NCI-H146 treated with DMSO at 0.1 percent for 48 hours (cell line): ENCODE data around the gene ATP11A.

Experiments
- DNase-seq: peaks from one replicate; lab custom pipeline; 2025; ENCODE audit not compliant: unreplicated experiment; lab: John Stamatoyannopoulos, UW

Gene ATP11A

DNA sequence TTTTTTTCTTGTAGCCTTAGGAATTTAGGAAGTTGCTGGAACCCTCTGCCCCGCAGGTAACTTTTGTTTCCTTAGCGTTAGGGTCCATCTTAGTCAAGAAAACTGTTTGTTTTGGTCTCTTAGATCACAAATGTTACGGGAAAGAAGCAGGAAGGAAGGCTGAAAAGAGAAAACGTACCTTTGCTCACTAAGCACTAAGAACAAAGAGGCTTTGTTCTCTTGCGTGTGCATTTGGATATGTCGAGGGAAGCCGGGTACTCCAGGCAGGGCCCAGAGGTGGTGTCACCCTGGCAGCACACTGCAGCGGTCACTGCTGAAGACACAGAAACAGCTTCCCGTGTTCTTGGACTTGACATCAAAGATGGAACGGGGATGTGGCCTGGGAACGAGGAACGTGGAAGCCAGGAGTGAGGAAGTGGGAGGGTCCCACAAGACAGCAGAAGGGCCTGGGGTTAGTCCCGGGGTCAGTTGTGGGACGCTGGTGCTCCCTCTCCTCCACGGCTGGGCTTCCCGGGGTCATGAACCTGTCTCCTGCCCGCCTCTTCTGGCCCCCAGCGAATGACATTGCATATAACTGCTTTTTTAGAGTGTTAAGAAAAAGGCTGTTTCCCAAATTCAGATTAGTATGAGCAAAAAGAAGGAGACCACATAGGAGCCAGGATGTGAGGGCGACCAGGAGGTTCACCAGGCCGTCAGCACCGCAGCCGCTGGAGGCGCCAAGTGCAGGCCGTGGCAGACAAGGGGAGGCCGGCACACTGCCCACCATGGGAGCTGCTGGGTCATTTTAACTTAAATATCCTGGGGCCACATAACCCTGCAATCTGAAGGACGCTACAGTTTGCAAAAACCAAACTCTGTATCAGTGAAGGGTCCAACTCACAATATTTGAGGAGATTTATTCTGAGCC lies 31.6 kb downstream of the ATP11A start:
- no peak for DNase-seq

DNA sequence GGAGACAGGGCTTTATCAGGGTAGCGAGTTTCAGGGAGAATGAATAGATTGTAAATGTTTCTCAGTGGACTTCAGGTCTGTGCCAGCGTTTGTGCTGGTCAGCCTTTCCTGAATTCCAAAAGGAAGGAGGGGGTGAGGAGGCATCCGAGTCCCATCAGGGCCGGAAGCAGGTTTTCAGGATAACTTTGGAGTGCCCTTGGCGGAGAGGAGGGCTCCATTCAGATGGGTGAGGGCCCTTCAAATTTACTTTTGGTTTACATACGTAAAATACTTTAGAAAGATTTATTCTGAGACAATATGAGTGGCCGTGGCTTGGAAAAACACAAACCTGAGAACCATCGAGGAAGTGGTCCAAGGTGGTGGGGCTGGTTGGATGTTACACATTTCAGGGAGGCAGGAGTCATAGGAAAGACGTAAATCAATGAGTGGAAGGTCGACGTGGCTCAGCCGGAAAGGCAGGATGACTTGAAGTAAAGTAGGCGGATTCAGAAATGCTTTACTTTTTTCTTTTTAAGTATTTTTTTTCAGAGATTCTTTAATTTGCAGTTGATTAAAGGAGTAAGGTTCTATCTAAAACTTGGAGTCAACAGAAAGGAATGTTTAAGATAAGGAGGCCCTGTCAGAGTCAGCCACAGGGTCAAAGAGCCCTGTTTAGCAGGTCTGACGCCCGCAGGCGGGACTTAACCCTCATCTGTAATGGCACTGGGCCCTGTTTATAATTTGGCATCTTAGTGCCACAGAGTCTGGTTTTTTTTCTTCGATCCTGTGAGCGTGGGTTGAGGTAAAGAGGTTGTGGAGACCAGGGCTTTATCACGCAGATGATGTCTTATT lies 32.8 kb downstream of the ATP11A start:
- DNase-seq = no peak

DNA sequence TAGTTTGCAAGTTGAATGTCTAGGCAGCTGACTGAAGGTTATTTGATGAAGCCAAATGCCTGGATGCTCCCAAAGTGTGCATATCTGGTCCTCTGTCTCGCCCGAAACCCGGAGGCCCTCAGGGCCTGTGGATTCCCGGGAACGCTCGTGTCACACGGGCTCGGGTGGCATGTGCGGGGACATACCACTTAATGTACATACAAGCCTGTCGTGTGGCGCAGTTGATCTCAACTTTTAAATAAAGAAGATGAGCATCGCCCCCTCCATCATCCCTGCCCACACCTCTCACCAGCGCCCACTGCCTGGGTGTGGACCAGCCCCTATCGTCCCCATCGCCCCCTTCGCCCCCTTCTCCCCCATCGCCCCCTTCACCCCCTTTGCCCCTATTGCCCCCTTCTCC lies 33.9 kb downstream of the ATP11A start:
- no peak for DNase-seq

DNA sequence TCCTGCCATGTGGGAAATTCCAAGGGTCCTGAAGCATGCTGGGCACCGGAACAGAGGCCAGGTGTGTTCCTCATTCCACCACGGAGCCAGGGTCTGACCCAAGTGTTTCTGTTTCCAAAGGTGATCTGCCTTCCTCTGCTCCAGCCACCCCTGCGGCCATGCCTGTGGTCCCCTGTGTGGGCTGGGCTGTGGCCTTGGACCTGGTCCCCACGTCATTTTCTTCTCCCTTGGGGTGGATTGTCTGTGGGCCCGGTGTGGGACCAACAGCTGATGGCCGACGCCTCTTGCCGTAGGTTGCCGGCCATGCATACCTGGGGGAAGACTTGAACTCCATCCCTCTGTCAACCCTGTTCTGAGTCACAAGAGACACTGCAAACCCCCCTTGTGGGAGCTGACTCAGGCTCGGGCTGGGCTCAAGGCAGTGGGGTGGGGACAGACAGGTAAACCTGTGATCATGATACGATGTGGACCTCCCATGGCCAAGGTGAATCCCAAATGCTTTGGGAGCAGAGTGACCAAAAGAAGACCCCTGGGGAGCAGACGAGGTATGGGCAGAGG lies 35.0 kb downstream of the ATP11A start:
- no peak for DNase-seq

DNA sequence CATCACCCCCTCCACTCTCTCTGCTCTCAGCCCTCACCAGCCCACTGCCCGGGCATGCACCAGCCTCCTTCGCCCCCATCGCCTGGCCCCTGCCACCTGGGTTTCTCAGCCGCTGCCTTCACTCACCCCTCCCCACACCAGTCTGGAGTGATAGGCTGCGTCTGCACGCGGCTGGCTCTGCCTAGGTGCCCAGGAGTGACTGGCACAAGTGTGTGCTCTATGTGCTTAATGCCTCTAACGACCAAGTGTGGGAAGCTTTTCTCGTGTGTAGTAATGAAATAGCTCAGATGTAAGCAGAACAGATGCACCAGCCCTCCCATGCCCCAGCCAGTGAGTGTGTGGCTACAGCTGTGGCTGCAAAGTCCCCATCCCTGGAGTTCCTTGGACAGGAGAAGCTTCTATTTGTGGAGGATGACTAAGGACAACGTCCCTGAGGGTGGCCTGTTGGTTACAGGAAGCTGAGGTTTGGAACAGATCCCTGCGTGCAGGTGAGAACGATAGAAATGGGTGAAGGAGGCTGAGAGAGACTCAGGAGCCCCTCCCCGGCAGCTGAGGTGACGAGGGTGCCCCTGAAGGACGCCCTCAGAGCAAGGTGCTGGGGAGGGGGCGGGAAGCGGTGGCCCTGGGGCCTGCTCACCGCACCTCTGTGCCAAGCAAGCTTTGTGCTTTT lies 35.6 kb downstream of the ATP11A start:
- DNase-seq = peak; percentile 65

DNA sequence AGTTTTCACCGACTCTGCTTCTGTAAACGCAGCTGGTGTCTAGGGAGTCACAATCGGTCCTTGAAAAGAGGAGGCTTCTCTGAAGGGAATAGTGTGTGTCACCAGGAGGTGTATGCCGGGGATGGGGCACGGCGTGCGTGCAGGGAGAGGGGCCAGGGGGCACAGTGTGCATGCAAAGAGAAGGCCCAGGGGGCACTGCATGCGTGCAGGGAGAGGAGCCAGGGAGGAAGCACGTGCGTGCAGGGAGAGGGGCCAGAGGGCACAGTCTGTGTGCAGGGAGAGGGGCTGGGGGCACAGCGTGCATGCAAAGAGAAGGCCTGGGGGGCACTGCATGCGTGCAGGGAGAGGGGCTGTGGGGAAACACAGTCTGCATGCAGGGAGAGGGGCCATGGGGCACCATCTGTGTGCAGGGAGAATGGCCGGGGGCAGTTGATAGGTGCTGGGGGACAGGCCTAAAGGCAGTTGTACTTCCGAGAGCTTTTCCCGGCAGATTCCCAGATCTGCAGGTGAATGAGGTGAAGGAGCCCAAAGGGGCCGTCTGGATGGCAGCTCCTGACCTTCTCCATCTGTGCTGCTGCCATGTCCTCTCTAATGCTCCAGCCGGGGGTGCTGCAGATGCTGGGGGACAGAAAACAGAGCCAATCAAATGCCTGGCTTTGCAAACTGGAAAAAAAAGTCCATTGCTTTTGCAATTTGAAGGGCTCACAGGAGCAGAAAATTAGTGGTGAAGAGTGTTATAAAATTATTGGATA lies 36.4 kb downstream of the ATP11A start:
- peak; percentile 65 for DNase-seq

DNA sequence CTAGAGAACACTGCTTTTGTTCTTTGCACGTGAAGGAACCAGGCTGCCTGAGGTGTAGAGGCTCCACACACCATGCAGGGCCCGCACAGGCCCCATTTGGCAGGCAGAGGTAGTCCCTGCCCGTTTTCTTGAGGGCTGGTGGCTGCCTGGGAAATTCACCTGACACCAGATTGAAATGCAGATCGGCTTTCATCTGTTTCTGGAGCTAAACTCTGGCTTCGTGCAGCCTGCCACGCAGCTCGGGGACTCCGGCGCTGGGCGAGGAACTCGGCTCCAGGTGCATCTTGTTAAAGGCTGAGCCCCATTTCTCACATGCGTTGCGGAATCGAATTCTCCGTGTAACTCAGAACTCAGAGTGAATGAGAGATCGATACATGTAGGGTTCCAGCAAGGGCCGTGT lies 37.7 kb downstream of the ATP11A start:
- no peak for DNase-seq

DNA sequence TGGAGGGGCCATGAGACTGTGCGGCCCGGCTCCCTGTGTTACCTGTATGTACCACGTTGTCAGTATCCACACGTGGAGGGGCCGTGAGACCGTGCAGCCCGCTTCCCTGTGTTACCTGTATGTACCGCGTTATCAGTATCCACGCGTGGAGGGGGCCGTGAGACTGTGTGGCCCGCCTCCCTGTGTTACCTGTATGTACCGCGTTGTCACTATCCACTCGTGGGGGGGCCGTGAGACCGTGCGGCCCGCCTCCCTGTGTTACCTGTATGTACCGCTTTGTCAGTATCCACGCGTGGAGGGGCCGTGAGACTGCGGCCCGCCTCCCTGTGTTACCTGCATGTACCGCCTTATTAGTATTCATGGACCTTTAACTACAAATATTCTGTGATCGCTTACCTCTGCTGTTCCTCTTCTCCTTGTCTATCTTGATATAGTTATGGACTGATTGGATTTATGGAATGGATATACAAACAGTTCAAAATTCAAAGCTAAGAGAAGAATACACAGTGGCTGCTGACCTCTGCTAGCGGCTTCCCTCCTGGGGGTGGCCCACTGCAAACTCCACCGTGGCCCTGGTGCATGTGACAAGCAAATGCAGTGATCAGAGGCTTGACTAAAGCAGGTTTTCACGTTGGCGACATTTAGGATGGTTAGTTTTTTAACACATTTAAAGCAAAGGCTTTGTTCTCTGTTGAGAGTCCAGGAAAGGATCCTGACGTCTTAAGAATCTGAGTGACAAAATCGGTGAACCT lies 38.7 kb downstream of the ATP11A start:
- DNase-seq = no peak

DNA sequence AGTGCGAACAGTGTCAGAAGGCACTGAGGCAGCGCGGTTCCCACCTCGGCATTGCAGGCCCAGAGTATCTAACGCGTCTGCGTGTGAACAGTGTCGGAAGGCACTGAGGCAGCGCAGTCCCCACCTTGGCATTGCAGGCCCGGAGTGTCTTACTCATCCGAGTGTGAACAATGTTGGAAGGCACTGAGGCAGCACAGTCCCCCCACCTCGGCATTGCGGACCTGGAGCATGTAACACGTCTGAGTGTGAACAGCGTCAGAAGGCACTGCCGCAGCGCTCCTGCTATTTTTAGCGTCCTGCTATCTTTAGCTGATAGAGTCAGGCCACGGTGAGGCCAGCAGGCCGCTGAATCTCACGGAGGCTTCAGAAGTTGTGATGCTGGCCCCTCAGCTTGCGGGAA lies 39.6 kb downstream of the ATP11A start:
- DNase-seq = no peak

DNA sequence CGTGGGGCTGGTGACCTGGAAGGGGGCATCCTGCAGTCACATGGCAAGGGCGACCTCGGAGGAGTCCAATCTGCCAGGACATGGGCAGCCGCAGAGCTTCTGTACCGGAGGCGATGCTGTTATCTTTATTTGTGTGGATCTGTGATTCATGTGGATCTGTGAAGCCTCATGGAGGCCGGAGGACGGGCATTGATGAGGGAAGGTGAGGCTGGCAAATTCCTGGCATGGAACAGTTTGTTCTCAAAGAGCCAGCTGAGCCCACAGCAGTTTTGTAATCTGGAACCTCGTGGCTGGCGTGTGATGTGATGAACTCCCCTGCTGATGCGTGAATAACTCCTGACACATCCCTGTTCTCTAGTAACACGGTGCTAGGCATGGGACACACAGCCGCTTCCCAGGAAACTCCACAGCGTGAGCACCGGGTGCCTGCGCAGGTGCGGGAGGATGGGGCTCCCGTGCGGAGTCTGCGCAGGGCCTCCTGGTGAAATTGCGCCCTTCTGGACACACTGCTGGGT lies 40.4 kb downstream of the ATP11A start:
- no peak for DNase-seq

DNA sequence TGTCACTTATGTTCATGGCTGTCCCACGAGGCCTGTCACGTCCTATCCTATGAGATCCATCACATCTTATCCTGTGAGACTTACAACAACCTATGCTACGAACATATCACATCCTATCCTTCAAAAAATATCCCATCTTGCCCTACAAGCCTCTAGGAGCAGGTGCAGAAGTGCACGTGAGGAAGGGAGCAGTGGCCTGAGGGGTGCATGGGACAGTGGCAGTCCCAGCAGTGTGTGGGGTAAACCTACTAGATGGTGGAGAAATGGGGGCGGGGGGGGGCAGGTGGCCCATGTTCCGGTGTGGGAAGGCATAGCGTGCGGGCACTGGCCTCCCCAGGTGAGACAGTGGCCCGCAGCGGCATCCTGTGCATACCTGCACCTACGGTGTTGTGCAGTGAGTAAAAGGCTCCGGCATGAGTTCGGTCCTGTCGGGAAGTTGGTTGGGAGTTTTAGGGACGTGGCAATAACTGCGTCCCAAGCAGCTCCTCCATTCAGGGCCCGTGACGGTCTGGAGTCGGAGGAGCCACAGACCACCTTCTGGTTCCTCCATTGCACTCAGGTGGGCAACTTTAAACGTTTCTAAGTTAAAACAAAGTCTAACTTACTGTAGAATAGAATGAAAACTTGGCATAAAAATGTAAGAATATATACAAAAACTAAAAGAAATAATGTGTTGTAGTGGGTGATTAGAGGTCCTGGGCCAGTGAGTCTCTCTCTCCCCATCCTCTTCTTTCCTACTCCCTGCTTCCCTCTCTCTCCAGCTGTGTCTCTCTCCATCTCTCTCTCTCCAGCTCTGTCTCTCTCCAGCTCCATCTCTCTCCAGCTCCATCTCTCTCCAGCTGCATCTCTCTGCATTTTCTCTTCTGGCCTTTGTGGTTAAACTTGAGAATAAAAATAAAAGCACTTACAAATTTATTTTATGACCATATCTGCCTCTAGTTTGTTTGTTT lies 42.1 kb downstream of the ATP11A start:
- DNase-seq = no peak

DNA sequence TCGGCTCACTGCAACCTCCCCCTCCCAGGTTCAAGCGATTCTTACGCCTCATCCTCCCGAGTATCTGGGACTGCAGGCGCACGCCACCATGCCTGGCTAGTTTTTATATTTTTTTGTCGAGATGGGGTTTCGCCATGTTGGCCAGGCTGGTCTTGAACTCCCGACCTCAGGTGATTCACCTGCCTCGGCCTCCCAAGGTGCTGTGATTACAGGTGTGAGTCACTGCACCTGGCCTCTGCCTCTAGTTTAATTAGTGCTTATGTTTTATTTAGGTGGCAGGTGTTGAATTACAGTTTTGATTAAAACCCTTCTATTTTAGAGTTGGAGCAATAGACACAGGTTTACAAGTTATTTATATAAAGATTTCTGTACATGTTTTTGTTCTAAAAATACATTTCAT lies 42.8 kb downstream of the ATP11A start:
- DNase-seq = peak; percentile 91

DNA sequence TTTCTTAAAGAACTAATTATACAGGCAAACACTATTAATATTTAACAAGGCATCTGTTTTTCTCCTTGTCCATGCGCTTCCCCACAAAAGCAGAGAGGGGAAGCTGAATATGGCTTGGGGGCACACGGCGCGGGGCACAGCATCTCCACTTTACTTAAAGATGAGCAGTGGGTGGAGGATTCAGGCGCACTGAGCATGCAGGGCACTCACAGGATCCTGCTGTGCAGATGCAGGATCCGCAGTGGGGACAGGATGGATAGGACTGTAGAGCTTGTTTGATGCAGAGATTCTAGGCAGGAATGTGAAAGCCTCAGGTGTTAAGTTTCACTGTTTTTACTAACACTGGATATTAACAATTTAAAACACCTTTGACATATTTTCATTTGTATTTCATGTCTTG lies 43.3 kb downstream of the ATP11A start:
- DNase-seq = peak; percentile 91

DNA sequence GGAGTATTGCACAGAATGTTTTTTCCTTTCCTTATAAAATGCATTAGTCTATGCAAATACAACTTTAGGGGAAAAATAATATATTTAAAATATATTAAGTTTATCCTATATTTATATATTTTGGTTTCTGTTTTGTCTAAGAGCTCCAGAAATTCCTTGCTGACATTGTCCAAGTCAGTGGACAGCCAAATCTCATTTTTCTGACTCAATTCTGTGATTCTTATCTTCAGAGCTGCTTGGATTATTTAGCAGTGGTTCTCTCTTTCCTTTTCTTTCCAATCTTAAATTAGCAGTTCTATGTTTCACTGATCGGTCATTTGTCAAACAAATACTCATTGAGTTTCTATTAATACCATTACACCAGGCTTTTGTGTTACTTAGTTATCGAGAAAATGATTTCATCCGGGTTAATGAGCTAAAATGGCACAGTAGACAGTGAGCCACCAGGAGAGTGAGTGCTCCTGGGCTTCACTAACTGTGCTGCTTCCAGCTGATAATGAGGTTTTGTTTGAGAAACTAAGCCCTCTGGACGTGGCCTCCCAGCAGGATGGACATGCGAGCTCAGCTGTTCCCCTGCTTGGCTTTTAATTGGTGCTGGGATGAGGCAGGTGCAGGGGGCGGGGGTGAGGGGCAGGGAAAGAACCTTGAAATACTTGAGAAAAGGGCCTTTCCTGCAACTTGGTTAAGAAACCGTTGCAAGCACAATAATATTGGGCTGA lies 44.0 kb downstream of the ATP11A start:
- peak; percentile 98 for DNase-seq

DNA sequence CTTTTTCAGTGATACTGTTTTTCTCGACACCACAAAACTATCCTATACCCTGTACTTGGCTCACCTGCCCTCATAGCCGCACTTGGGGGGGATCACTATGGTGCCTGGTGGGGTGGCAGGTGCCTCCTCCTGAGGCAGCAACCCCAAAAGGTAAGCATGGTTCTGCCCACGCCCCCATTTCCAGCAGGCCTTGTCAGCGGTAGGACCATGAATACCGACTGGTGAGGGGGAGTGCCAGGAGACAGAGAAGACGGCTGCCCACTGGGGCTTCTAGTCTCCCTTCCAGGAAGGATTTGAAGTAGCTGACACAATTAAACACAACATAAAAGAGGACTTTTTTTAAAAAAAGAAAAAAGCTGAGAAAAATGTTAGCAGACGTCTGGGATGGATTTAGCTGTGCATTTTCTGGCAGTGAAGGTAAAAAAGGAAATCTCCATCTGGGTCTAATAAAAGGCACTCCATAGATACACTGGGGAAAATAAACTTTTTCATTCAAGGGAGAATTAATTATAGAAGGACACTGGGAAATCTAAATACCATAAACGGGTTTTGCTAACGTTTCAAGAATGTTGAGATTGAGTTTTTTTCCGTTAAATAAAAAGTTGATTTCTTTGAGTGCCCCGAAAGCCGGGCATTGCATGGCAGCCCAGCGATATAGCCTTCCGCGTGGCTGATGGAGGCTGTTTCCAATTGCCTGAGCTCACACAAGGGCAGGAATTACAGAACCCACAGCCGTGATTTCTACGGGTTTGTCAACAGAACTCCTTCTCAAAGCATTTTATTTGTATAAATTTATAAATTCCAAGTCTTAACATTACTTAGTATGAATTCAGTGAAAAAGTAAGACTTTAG lies 45.1 kb downstream of the ATP11A start:
- no peak for DNase-seq

DNA sequence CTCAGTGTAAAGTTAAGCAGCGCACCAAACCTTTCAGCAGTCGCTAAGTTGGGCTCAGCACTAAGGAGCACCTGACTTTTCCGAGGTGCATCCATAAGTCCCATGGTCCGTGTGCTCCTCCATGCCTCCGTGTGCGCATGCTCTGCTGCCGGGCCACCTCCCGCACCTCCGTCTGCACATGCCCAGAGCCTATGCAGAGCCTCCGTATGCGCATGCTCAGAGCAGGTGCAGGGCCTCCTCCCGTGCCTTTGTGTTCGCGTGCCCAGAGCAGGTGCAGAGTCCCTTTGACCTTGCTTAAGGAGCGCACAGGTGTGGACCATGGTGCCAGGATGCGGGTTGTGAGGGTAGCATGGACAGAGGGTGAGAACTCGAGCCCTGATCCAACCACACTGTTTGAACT lies 46.0 kb downstream of the ATP11A start:
- DNase-seq = no peak

DNA sequence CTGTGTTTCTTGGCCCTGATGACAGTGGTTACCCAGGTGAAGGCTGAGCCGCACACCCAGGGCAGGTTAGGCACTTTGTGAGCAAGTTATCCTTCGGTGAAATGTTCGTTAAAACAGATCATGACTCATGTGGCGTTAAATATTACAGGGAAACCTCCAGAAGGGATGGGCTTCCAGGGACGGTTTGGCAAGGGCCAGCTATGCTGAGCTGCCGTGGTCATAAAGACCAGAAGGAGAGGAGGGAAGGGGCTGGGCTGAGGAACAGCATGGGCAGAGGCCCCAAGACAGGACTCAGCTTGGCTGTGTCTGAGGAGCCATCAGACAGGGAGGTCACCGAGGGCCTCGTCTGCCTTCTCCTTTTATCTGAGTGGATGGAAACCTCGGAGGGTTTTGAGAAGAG lies 47.5 kb downstream of the ATP11A start:
- no peak for DNase-seq
